Glutamatergic neuron (in vitro differentiated cells): ENCODE data around the gene ATP11A. TPM values are rescaled to one million over a fixed set of nuclear protein-coding genes. Genes with fewer than 3 reads are reported as not detected.
A peak's percentile ranks its signal among the peaks of the same experiment; 100 is the strongest.

Source experiments
- DNase-seq: peaks from one replicate; pipeline ENCODE4 v3.0.0; 2022
- H3K27ac Mint-ChIP-seq: one replicate; pipeline ENCODE4 v1.8.0; 2020; ENCODE audit warnings: mild to moderate bottlenecking, mixed read lengths, inconsistent platforms; ENCODE audit not compliant: unreplicated experiment
- H3K27me3 Mint-ChIP-seq: one replicate; pipeline ENCODE4 v1.8.0; 2020; ENCODE audit warnings: mild to moderate bottlenecking, moderate library complexity, mixed read lengths, inconsistent platforms; ENCODE audit not compliant: unreplicated experiment
- H3K36me3 Mint-ChIP-seq: one replicate; pipeline ENCODE4 v1.8.0; 2020; ENCODE audit warnings: mild to moderate bottlenecking, mixed read lengths, inconsistent platforms; ENCODE audit not compliant: unreplicated experiment
- H3K4me1 Mint-ChIP-seq: one replicate; pipeline ENCODE4 v1.8.0; 2020; ENCODE audit warnings: mild to moderate bottlenecking, low read depth, mixed read lengths, inconsistent platforms; ENCODE audit not compliant: unreplicated experiment
- H3K4me3 Mint-ChIP-seq: one replicate; pipeline ENCODE4 v1.8.0; 2020; ENCODE audit warnings: mild to moderate bottlenecking, mixed read lengths, inconsistent platforms; ENCODE audit not compliant: unreplicated experiment
- H3K9me3 Mint-ChIP-seq: one replicate; pipeline ENCODE4 v1.8.0; 2020; ENCODE audit warnings: mild to moderate bottlenecking, moderate library complexity, mixed read lengths, inconsistent platforms; ENCODE audit not compliant: unreplicated experiment
- CTCF ChIP-seq: fragments of 200-600 bp; sonication (generic); IDR thresholded peaks from one replicate; pipeline ENCODE4 v1.5.0; 2021; ENCODE audit not compliant: partially characterized antibody, unreplicated experiment
- total RNA-seq: library from RNA; stranded (reverse); fragmentation: NEBNext Ultra II Directional; extraction: Animal tissue kit (Norgen Biotek cat#: 25700); gene quantifications from one replicate; pipeline ENCODE4 v1.2.1, GENCODE V29; 2021; ENCODE audit not compliant: unreplicated experiment

Gene ATP11A
- total RNA-seq, 1 donor from 2014 or later: 127 TPM

GRCh38 chr13:112877066-112877465 is 187.2 kb downstream of the ATP11A start:
- peak; percentile 5 for DNase-seq
- Mint-ChIP-seq H3K27ac (no peak overlapping the region), H3K9me3 (peaks cover 15% of the 10 kb centered on the region), H3K4me1 (peaks cover 12% of the 10 kb centered on the region), H3K27me3 (peaks cover 15% of the 10 kb centered on the region), H3K4me3 (no peak overlapping the region), H3K36me3 (peaks cover 4% of the 10 kb centered on the region)
- no peak for TF ChIP-seq CTCF

- peaks cover 12% of the 10 kb centered on the region for H3K4me1 Mint-ChIP-seq
- H3K27me3 Mint-ChIP-seq: peaks cover 15% of the 10 kb centered on the region
- H3K27ac Mint-ChIP-seq: no peak overlapping the region
- no peak overlapping the region for H3K4me3 Mint-ChIP-seq
- DNase-seq: peak; percentile 7
- TF ChIP-seq CTCF: no peak
- peaks cover 15% of the 10 kb centered on the region for H3K9me3 Mint-ChIP-seq
- H3K36me3 Mint-ChIP-seq: peaks cover 4% of the 10 kb centered on the region
These were observed 187.7 kb downstream of the ATP11A start for GRCh38 chr13:112877539-112877938.

GRCh38 chr13:112877976-112878955 is 188.4 kb downstream of the ATP11A start:
- DNase-seq: peak; percentile 4
- Mint-ChIP-seq H3K9me3 (peaks cover 14% of the 10 kb centered on the region), H3K27ac (no peak overlapping the region), H3K27me3 (peaks cover 15% of the 10 kb centered on the region), H3K4me3 (no peak overlapping the region), H3K4me1 (peaks cover 11% of the 10 kb centered on the region), H3K36me3 (peaks cover 4% of the 10 kb centered on the region)
- TF ChIP-seq CTCF: no peak

GRCh38 chr13:112879283-112879833 is 189.5 kb downstream of the ATP11A start:
- Mint-ChIP-seq H3K4me1 (peaks cover 6% of the 10 kb centered on the region), H3K9me3 (peaks cover 9% of the 10 kb centered on the region), H3K36me3 (peaks cover 4% of the 10 kb centered on the region), H3K4me3 (no peak overlapping the region), H3K27me3 (peaks cover 11% of the 10 kb centered on the region), H3K27ac (no peak overlapping the region)
- peak; percentile 5 for DNase-seq
- no peak for TF ChIP-seq CTCF

- Mint-ChIP-seq H3K9me3 (peaks cover 6% of the 10 kb centered on the region), H3K36me3 (peaks cover 4% of the 10 kb centered on the region), H3K27ac (no peak overlapping the region), H3K4me3 (no peak overlapping the region), H3K4me1 (peaks cover 5% of the 10 kb centered on the region), H3K27me3 (peaks cover 7% of the 10 kb centered on the region)
- DNase-seq: peak; percentile 9
- TF ChIP-seq CTCF: no peak
These were observed 190.4 kb downstream of the ATP11A start for GRCh38 chr13:112880221-112880641.
